Fibroblast of lung (primary cell): ENCODE measurements around the gene CSE1L.

Experiments used
- EZH2 ChIP-seq: IDR thresholded peaks from 2 replicates; pipeline ENCODE4 v1.5.1; 2012; ENCODE audit warnings: low read length, control low read depth, mild to moderate bottlenecking; ENCODE audit errors: missing control alignments
- TF ChIP-seq, protein P1 (sequence below), 2 donors: IDR thresholded peaks in 1 of 2; conservative IDR thresholded peaks in 1 of 2; 1 replicate in 1 of 2; 2 replicates in 1 of 2; pipeline ENCODE4 v1.5.1; 2011 to 2012; ENCODE audit warnings: low read length in 2 of 2, control low read depth in 1 of 2, inconsistent platforms in 1 of 2, low read depth in 1 of 2, mild to moderate bottlenecking in 1 of 2

DNA sequence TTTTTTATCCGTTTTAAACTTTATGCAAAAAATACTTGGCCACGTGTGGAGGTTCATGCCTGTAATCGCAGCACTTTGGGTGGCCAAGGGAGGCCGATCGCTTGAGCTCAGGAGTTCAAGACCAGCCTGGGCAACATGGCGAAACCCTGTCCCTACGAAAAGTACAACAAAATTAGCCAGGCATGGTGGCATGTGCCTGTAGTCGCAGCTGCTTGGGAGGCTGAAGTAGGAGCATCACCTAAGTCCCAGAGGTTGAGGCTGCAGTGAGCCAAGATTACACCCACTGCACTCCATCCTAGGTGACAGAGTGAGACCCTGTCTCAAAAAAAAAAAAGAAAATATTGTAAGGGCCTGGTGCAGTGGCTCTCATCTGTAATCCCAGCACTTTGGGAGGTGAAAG lies 45.0 kb downstream of the CSE1L start:
- TF ChIP-seq, protein P1, sequence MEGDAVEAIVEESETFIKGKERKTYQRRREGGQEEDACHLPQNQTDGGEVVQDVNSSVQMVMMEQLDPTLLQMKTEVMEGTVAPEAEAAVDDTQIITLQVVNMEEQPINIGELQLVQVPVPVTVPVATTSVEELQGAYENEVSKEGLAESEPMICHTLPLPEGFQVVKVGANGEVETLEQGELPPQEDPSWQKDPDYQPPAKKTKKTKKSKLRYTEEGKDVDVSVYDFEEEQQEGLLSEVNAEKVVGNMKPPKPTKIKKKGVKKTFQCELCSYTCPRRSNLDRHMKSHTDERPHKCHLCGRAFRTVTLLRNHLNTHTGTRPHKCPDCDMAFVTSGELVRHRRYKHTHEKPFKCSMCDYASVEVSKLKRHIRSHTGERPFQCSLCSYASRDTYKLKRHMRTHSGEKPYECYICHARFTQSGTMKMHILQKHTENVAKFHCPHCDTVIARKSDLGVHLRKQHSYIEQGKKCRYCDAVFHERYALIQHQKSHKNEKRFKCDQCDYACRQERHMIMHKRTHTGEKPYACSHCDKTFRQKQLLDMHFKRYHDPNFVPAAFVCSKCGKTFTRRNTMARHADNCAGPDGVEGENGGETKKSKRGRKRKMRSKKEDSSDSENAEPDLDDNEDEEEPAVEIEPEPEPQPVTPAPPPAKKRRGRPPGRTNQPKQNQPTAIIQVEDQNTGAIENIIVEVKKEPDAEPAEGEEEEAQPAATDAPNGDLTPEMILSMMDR (conservative IDR thresholded peaks at IDR 0.05 in 1 of 2, IDR thresholded peaks at IDR 0.05 in 1 of 2; ENCODE audit: low read depth in 1 of 2, low read length in 2 of 2): no peak
- no peak for TF ChIP-seq EZH2
